Measurements from ENCODE around the gene DLK2.
"Not testable (repeated sequence)": the region's sequence is repeated elsewhere in the genome, so short reads cannot be mapped to it uniquely, and the experiment has no call there.

Gene DLK2

DNA sequence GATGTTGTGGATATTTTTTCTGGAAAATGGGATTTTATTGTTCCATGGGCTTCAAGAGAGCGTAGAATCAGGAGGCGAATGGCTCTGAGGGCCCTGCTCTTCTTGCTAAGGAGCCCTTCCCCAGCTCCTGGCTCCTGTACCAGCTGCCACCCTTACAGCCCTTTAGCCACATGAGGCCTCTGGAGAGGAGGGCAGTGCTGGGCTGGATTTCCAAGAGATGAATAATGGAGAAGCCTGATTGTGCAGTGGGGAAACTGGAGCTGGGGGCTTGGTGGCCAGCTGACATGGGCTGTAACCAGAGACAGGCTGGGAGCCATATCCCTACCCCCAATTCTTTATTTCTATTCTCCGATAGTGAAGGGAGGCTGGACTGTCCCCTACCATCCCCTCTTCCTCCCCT lies 45.6 kb upstream of the DLK2 start:
- Histone ChIP-seq H3K36me3 (ENCODE audit: low read length) (no peaks in the 10 kb centered on the region), H3K4me3 (ENCODE audit: insufficient read depth, low read length, poor library complexity, severe bottlenecking) (no peak overlapping the region), H3K4me2 (ENCODE audit: low read depth, low read length, poor library complexity, severe bottlenecking) (no peak overlapping the region), H3K27ac (ENCODE audit: low read depth, low read length) (no peak overlapping the region), H3F3A (ENCODE audit: insufficient read depth) (no peaks in the 10 kb centered on the region), H3K79me2 (ENCODE audit: insufficient read depth, low read length) (no peaks in the 10 kb centered on the region), H3K9me3 (ENCODE audit: insufficient read depth, low read length) (no peaks in the 10 kb centered on the region), H3K9me2 (replicated peaks; ENCODE audit: insufficient read depth, low read length) (no peaks in the 10 kb centered on the region), H3K9ac (ENCODE audit: low read length) (no peak overlapping the region), H4K20me1 (ENCODE audit: low read depth, low read length) (no peaks in the 10 kb centered on the region), H3K27me3 (ENCODE audit: low read length) (no peaks in the 10 kb centered on the region), H2AFZ (ENCODE audit: low read depth, low read length, severe bottlenecking) (no peak overlapping the region)
- TF ChIP-seq, protein P1, sequence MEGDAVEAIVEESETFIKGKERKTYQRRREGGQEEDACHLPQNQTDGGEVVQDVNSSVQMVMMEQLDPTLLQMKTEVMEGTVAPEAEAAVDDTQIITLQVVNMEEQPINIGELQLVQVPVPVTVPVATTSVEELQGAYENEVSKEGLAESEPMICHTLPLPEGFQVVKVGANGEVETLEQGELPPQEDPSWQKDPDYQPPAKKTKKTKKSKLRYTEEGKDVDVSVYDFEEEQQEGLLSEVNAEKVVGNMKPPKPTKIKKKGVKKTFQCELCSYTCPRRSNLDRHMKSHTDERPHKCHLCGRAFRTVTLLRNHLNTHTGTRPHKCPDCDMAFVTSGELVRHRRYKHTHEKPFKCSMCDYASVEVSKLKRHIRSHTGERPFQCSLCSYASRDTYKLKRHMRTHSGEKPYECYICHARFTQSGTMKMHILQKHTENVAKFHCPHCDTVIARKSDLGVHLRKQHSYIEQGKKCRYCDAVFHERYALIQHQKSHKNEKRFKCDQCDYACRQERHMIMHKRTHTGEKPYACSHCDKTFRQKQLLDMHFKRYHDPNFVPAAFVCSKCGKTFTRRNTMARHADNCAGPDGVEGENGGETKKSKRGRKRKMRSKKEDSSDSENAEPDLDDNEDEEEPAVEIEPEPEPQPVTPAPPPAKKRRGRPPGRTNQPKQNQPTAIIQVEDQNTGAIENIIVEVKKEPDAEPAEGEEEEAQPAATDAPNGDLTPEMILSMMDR (IDR thresholded peaks at IDR 0.05; ENCODE audit: insufficient read depth, low read length, poor library complexity, severe bottlenecking), result no peak
- TF ChIP-seq EZH2phosphoT487 (conservative IDR thresholded peaks at IDR 0.05; ENCODE audit: low read length), result no peak

GRCh38 chr6:43499028-43499815 lies 43.9 kb upstream of the DLK2 start:
- Histone ChIP-seq H3K36me3 (ENCODE audit: low read length) (no peaks in the 10 kb centered on the region), H3K9ac (ENCODE audit: low read length) (no peak overlapping the region), H3K27me3 (ENCODE audit: low read length) (no peaks in the 10 kb centered on the region), H3K9me2 (replicated peaks; ENCODE audit: insufficient read depth, low read length) (no peaks in the 10 kb centered on the region), H3K4me3 (ENCODE audit: insufficient read depth, low read length, poor library complexity, severe bottlenecking) (no peak overlapping the region), H3K27ac (ENCODE audit: low read depth, low read length) (no peak overlapping the region), H3K9me3 (ENCODE audit: insufficient read depth, low read length) (no peaks in the 10 kb centered on the region), H3K79me2 (ENCODE audit: insufficient read depth, low read length) (no peaks in the 10 kb centered on the region), H2AFZ (ENCODE audit: low read depth, low read length, severe bottlenecking) (no peak overlapping the region), H3F3A (ENCODE audit: insufficient read depth) (no peaks in the 10 kb centered on the region), H3K4me2 (ENCODE audit: low read depth, low read length, poor library complexity, severe bottlenecking) (no peak overlapping the region), H4K20me1 (ENCODE audit: low read depth, low read length) (no peaks in the 10 kb centered on the region)
- TF ChIP-seq EZH2phosphoT487 (conservative IDR thresholded peaks at IDR 0.05; ENCODE audit: low read length), result no peak
- TF ChIP-seq, protein P1 (IDR thresholded peaks at IDR 0.05; ENCODE audit: insufficient read depth, low read length, poor library complexity, severe bottlenecking), result no peak

DNA sequence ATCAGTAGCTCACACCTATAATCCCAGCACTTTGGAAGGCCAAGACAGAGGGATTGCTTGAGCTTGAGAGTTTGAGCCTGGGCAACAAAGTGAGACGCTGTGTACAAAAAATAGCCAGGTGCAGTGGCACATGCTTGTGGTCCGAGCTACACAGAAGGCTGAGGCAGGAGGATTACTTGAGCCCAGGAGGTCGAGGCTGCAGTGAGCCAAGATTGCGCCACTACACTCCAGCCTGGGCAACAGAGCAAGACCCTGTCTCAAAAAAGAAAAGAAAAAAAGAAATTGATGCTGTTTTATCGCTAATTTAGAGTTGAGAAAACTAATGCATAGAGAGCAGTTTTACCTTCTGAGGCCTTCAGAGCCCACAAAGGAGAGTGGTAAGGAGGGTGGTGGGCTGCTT lies 42.9 kb upstream of the DLK2 start:
- not testable (repeated sequence) for H2AFZ ChIP-seq (ENCODE audit: low read depth, low read length, severe bottlenecking); H3K79me2 ChIP-seq (ENCODE audit: insufficient read depth, low read length); H3F3A ChIP-seq (ENCODE audit: insufficient read depth); H3K4me3 ChIP-seq (ENCODE audit: insufficient read depth, low read length, poor library complexity, severe bottlenecking); H3K9ac ChIP-seq (ENCODE audit: low read length); H3K27me3 ChIP-seq (ENCODE audit: low read length); H4K20me1 ChIP-seq (ENCODE audit: low read depth, low read length); H3K9me3 ChIP-seq (ENCODE audit: insufficient read depth, low read length); H3K4me2 ChIP-seq (ENCODE audit: low read depth, low read length, poor library complexity, severe bottlenecking); H3K27ac ChIP-seq (ENCODE audit: low read depth, low read length); H3K9me2 ChIP-seq (replicated peaks; ENCODE audit: insufficient read depth, low read length); H3K36me3 ChIP-seq (ENCODE audit: low read length)

GRCh38 chr6:43497689-43498088 lies 42.3 kb upstream of the DLK2 start:
- H3K36me3 ChIP-seq (ENCODE audit: low read length), result no peaks in the 10 kb centered on the region
- no peaks in the 10 kb centered on the region for H3F3A ChIP-seq (ENCODE audit: insufficient read depth)
- H3K4me2 ChIP-seq (ENCODE audit: low read depth, low read length, poor library complexity, severe bottlenecking), result no peak overlapping the region
- H4K20me1 ChIP-seq (ENCODE audit: low read depth, low read length), result no peaks in the 10 kb centered on the region
- H3K4me3 ChIP-seq (ENCODE audit: insufficient read depth, low read length, poor library complexity, severe bottlenecking), result no peak overlapping the region
- no peaks in the 10 kb centered on the region for H3K27me3 ChIP-seq (ENCODE audit: low read length)
- no peak overlapping the region for H3K27ac ChIP-seq (ENCODE audit: low read depth, low read length)
- H3K79me2 ChIP-seq (ENCODE audit: insufficient read depth, low read length), result no peaks in the 10 kb centered on the region
- no peaks in the 10 kb centered on the region for H3K9me2 ChIP-seq (replicated peaks; ENCODE audit: insufficient read depth, low read length)
- no peaks in the 10 kb centered on the region for H3K9me3 ChIP-seq (ENCODE audit: insufficient read depth, low read length)
- H2AFZ ChIP-seq (ENCODE audit: low read depth, low read length, severe bottlenecking), result no peak overlapping the region
- H3K9ac ChIP-seq (ENCODE audit: low read length), result no peak overlapping the region
- TF ChIP-seq, protein P1 (IDR thresholded peaks at IDR 0.05; ENCODE audit: insufficient read depth, low read length, poor library complexity, severe bottlenecking), result no peak
- no peak for TF ChIP-seq EZH2phosphoT487 (conservative IDR thresholded peaks at IDR 0.05; ENCODE audit: low read length)
